Gastrocnemius medialis (tissue), 4 donors: ENCODE measurements around the gene NBEA.
A peak's percentile ranks its signal among the peaks of the same experiment; 100 is the strongest.

Source experiments
- CTCF ChIP-seq, 5 experiments: fragments of 450-650 bp in 3 of 5; fragments of 200-600 bp in 2 of 5; sonication (generic) in 2 of 5; IDR thresholded peaks in 4 of 5; conservative IDR thresholded peaks in 1 of 5; 1 replicate in 4 of 5; 2 replicates in 1 of 5; pipeline ENCODE4 v1.5.1; 2016 to 2019; ENCODE audit warnings: antibody characterized with exemption in 5 of 5, mild to moderate bottlenecking in 3 of 5, moderate library complexity in 3 of 5
- POLR2A ChIP-seq, 2 donors: fragments of 450-650 bp; IDR thresholded peaks; one replicate each; pipeline ENCODE4 v1.6.1; 2017; ENCODE audit warnings: antibody characterized with exemption in 2 of 2, mild to moderate bottlenecking in 2 of 2, moderate library complexity in 2 of 2

- TF ChIP-seq POLR2A (IDR thresholded peaks at IDR 0.05) (no peak), CTCF (IDR thresholded peaks at IDR 0.05 in 4 of 5, conservative IDR thresholded peaks at IDR 0.05 in 1 of 5) (peak; percentile 31 to 64 (median 48))
Measured at GRCh38 chr13:35164324-35164932, 222.4 kb downstream of the NBEA start.
